ENCODE measurements around the gene HRAS. TPM values are rescaled to one million over a fixed set of nuclear protein-coding genes. Genes with fewer than 3 reads are reported as not detected.
A peak's percentile ranks its signal among the peaks of the same experiment; 100 is the strongest.
"Not testable (repeated sequence)": the region's sequence is repeated elsewhere in the genome, so short reads cannot be mapped to it uniquely, and the experiment has no call there.

HRAS gene
- polyA plus RNA-seq, 1 of the 3 experiments (the other 2 are of a cell fraction): 217 TPM

DNA sequence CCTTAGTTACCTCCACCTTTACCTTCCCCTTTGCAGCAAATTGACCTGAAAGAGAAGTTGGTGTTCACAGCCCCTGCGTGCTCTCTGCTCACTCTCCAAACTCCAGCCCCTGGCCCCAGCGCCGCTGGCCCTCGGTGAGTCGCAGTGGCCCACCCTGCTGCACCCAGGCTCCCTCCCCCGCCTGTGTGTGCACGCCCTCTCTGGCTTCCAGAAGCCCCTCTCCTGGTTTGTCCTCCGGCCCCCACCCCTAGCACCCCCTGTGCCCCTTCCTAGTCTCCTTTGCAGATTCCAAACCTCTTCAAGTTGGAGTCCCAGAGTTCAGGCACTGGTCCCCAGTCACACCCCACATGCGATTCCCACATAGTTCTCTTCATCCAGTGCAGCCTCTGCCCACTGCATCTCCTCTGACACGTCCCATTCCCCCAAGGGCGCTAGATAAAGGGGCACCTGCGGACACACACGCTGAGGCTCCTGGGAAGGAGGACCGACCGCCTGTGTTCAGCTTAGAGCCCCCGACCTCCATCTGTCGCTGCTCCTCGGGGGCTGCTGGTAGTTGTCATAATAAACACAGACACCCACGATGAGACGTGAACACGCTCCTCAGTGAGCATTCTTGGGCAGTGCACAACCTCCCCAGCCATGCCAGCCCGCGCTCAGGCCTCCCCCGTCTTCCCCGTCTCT lies 39.4 kb upstream of the HRAS start (continued):
- no peak for TF ChIP-seq NFIC (IDR thresholded peaks at IDR 0.05; ENCODE audit: borderline replicate concordance)
- TF ChIP-seq, protein P1, sequence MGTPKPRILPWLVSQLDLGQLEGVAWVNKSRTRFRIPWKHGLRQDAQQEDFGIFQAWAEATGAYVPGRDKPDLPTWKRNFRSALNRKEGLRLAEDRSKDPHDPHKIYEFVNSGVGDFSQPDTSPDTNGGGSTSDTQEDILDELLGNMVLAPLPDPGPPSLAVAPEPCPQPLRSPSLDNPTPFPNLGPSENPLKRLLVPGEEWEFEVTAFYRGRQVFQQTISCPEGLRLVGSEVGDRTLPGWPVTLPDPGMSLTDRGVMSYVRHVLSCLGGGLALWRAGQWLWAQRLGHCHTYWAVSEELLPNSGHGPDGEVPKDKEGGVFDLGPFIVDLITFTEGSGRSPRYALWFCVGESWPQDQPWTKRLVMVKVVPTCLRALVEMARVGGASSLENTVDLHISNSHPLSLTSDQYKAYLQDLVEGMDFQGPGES (IDR thresholded peaks at IDR 0.05; ENCODE audit: low read depth, low read length): no peak
- TF ChIP-seq FOSL2 (IDR thresholded peaks at IDR 0.05; ENCODE audit: borderline replicate concordance, low read depth): no peak
- TF ChIP-seq TCF12 (IDR thresholded peaks at IDR 0.05): no peak
- no peak for TF ChIP-seq SMC3 (IDR thresholded peaks at IDR 0.05; ENCODE audit: low read depth, low read length)
- no peak for TF ChIP-seq YY1 (IDR thresholded peaks at IDR 0.05; ENCODE audit: low read depth)

DNA sequence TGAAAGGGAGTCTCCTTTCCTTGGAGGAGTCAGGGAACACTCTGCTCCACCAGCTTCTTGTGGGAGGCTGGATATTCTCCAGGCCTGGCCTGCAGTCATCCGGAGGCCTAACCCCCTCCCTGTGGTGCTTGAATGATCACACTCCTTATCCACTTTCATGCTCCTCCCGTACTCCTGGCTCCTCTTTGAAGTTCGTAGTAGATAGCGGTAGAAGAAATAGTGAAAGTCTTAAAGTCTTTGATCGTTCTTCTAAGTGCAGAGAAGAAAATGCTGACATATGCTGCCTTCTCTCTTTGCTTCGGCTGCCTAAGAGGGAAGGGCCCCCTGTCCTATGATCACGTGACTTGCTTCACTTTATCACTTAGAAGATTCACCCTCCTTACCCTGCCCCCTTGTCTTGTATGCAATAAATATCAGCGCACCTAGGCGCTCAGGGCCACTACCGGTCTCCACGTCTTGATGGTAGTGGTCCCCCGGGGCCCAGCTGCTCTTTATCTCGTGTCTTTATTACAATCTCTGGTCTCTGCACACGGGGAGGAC lies 38.7 kb upstream of the HRAS start:
- H3K9ac ChIP-seq; CTCF ChIA-PET; POLR2A ChIA-PET; H2AFZ ChIP-seq (ENCODE audit: low read depth); H3K27ac ChIP-seq (ENCODE audit: low read depth in 2 of 2, low read length in 1 of 2); H3K9me2 ChIP-seq; H3K9me3 ChIP-seq; H3K36me3 ChIP-seq (replicated peaks in 1 of 2; ENCODE audit: control insufficient read depth in 1 of 2, insufficient read depth in 2 of 2, low read length in 1 of 2); DNase-seq; H3F3A ChIP-seq (replicated peaks; ENCODE audit: insufficient read depth); H3K27me3 ChIP-seq (ENCODE audit: insufficient read depth): not testable (repeated sequence)
- 88% methylated on average over 13 of the region's 14 CpGs for WGBS (ENCODE audit: low lambda C conversion rate)
- H3K4me2 ChIP-seq: peak overlapping the region; percentile 97
- peaks cover 29% of the 10 kb centered on the region for H3K79me2 ChIP-seq (ENCODE audit: insufficient read depth)
- peaks cover 8 to 30% of the 10 kb centered on the region in 2 experiments; a peak in 3 of 4 replicates for H3K4me1 ChIP-seq (ENCODE audit: control insufficient read depth in 1 of 2, insufficient read depth in 2 of 2, low read depth in 1 of 2, low read length in 1 of 2)
- 0 out of 4 replicates have a peak overlapping the region, but pooled peaks of 1 of the 2 experiments have one; percentile 77 for H3K4me3 ChIP-seq (ENCODE audit: low read depth in 2 of 2, low read length in 1 of 2)
- H4K20me1 ChIP-seq (ENCODE audit: insufficient read depth): peaks cover 24% of the 10 kb centered on the region

DNA sequence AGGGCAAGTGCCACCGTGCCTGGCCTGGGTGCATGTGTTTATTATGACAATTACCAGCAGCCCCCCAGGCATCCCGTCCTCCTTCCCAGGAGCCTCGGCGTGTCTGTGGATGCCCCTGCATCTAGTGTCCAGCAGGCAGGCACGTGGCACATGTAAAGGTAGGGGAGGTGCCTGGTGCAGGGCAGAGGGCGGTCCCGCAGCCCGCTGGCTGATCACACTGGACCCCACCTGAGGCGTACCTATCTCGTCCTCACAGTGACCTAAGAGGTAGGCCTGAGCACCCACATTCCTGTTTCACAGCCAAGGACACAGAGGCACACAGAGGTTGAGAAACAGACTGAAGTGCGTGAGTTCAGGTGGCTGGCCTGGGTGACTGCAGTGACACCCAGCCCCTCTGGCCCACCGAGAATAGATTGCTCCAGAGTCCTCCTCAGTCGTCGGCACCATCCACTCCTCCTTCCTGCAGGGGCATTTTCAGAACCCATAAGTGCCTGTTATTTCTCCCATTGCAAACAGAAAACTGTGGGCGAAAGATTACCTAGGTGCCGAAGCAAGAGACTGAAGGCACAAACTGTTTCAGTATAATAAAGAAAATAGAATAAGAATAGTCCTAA lies 37.9 kb upstream of the HRAS start:
- Histone ChIP-seq H3K36me3 (replicated peaks in 1 of 2; ENCODE audit: control insufficient read depth in 1 of 2, insufficient read depth in 2 of 2, low read length in 1 of 2) (no peaks in the 10 kb centered on the region), H3K27me3 (ENCODE audit: insufficient read depth) (no peaks in the 10 kb centered on the region), H3K9me3 (no peaks in the 10 kb centered on the region), H3K9me2 (no peaks in the 10 kb centered on the region), H3K4me3 (ENCODE audit: low read depth in 2 of 2, low read length in 1 of 2) (no peak overlapping the region), H4K20me1 (ENCODE audit: insufficient read depth) (peaks cover 15% of the 10 kb centered on the region), H3K27ac (ENCODE audit: low read depth in 2 of 2, low read length in 1 of 2) (no peak overlapping the region), H3F3A (replicated peaks; ENCODE audit: insufficient read depth) (no peaks in the 10 kb centered on the region), H3K4me2 (no peak overlapping the region), H3K79me2 (ENCODE audit: insufficient read depth) (peaks cover 20% of the 10 kb centered on the region), H3K4me1 (ENCODE audit: control insufficient read depth in 1 of 2, insufficient read depth in 2 of 2, low read depth in 1 of 2, low read length in 1 of 2) (peaks cover 6 to 28% of the 10 kb centered on the region in 2 experiments; a peak in 3 of 4 replicates), H3K9ac (no peak overlapping the region), H2AFZ (ENCODE audit: low read depth) (no peak overlapping the region)
- DNase-seq: no peak
- WGBS (ENCODE audit: low lambda C conversion rate): 91% methylated on average over 12 of the region's 16 CpGs
- no peak for TF ChIP-seq TEAD4 (IDR thresholded peaks at IDR 0.05; ENCODE audit: borderline replicate concordance, insufficient read depth)
- TF ChIP-seq TAF1 (IDR thresholded peaks at IDR 0.05; ENCODE audit: borderline replicate concordance, low read depth, low read length): no peak
- POLR2A ChIA-PET: no interaction called here
- CTCF ChIA-PET: no interaction called here
